K562 (cell line): ENCODE measurements around the gene BSCL2. TPM values are rescaled to one million over a fixed set of nuclear protein-coding genes. Genes with fewer than 3 reads are reported as not detected.

Experiments used
- ARID1B ChIP-seq: fragments of 450-650 bp; IDR thresholded peaks from 2 replicates; pipeline ENCODE4 v1.6.1; 2016; ENCODE audit warnings: antibody characterized with exemption, mild to moderate bottlenecking, inconsistent platforms
- ATF3 ChIP-seq, 2 experiments: fragments of 450-650 bp in 1 of 2; sonication (generic) in 1 of 2; formaldehyde crosslinking in 1 of 2; IDR thresholded peaks in 1 of 2; conservative IDR thresholded peaks in 1 of 2; 2 replicates each; pipeline versions ENCODE4 v1.6.1 to v1.8.1; 2016 to 2023; ENCODE audit warnings: mild to moderate bottlenecking in 2 of 2, moderate library complexity in 2 of 2, inconsistent platforms in 1 of 2, missing genetic modification reagents in 1 of 2
- C11orf30 ChIP-seq: fragments of 450-650 bp; IDR thresholded peaks from 2 replicates; pipeline ENCODE4 v1.6.1; 2016; ENCODE audit warnings: low read depth, mild to moderate bottlenecking
- CBFA2T3 ChIP-seq: fragments of 450-650 bp; IDR thresholded peaks from 2 replicates; pipeline ENCODE4 v1.6.1; 2017
- CTBP1 ChIP-seq: fragments of 450-650 bp; IDR thresholded peaks from 2 replicates; pipeline ENCODE4 v1.6.1; 2016; ENCODE audit warnings: borderline replicate concordance
- CTCF ChIP-seq, 3 experiments: IDR thresholded peaks in 2 of 3; conservative IDR thresholded peaks in 1 of 3; 2 replicates each; pipeline ENCODE4 v1.5.1; 2011 to 2012; ENCODE audit warnings: low read length in 3 of 3, mild to moderate bottlenecking in 3 of 3, control low read depth in 2 of 3, improper control_type of control experiment in 1 of 3, inconsistent platforms in 1 of 3, low read depth in 1 of 3, mixed read lengths in 1 of 3, moderate library complexity in 1 of 3; ENCODE audit not compliant: insufficient read depth in 2 of 3
- E2F5 ChIP-seq: sonication (generic); formaldehyde crosslinking; IDR thresholded peaks from 2 replicates; pipeline ENCODE4 v1.8.0; 2022; ENCODE audit warnings: mild to moderate bottlenecking, missing genetic modification reagents
- FOSL1 ChIP-seq: fragments of 200-800 bp; sonication (Bioruptor generic); conservative IDR thresholded peaks from 2 replicates; pipeline ENCODE4 v1.6.1; 2016; ENCODE audit warnings: missing genetic modification characterization, missing compliant biosample characterization
- KLF10 ChIP-seq: fragments of 250-450 bp; sonication (Bioruptor Pico); IDR thresholded peaks from 2 replicates; pipeline ENCODE4 v1.6.1; 2021; ENCODE audit warnings: matching md5 sums
- NR2C1 ChIP-seq, 2 experiments: fragments of 450-650 bp; IDR thresholded peaks; 2 replicates each; pipeline ENCODE4 v1.6.1; 2017; ENCODE audit warnings: mild to moderate bottlenecking in 2 of 2, antibody characterized with exemption in 1 of 2, inconsistent platforms in 1 of 2, missing compliant biosample characterization in 1 of 2, missing genetic modification characterization in 1 of 2
- PTRF ChIP-seq: fragments of 450-650 bp; IDR thresholded peaks from 2 replicates; pipeline ENCODE4 v1.6.1; 2016; ENCODE audit warnings: mild to moderate bottlenecking, missing genetic modification characterization, missing compliant biosample characterization
- RAD21 ChIP-seq, 2 experiments: fragments of 250-450 bp in 1 of 2; fragments of 450-650 bp in 1 of 2; sonication (Bioruptor Pico) in 1 of 2; formaldehyde crosslinking in 1 of 2; IDR thresholded peaks in 1 of 2; conservative IDR thresholded peaks in 1 of 2; 2 replicates each; pipeline versions ENCODE4 v1.4.0 to v1.8.0; 2020 to 2022; ENCODE audit warnings: mild to moderate bottlenecking in 2 of 2, moderate library complexity in 1 of 2
- TSC22D4 ChIP-seq: fragments of 450-650 bp; IDR thresholded peaks from 2 replicates; pipeline ENCODE4 v1.6.1; 2016; ENCODE audit warnings: missing genetic modification characterization, missing biosample characterization, control low read depth
- ZNF175 ChIP-seq: fragments of 200-800 bp; sonication (Bioruptor generic); IDR thresholded peaks from 2 replicates; pipeline ENCODE4 v1.6.1; 2016; ENCODE audit warnings: low read depth, mild to moderate bottlenecking, missing genetic modification characterization, missing compliant biosample characterization
- ZNF316 ChIP-seq: fragments of 450-650 bp; IDR thresholded peaks from 2 replicates; pipeline ENCODE4 v1.6.1; 2016
- ZNF592 ChIP-seq: fragments of 450-650 bp; IDR thresholded peaks from 2 replicates; pipeline ENCODE4 v1.6.1; 2017; ENCODE audit warnings: antibody characterized with exemption, mild to moderate bottlenecking
- ZNF780A ChIP-seq: fragments of 250-450 bp; sonication (Bioruptor Pico); IDR thresholded peaks from 2 replicates; pipeline ENCODE4 v1.5.0; 2021; ENCODE audit warnings: mild to moderate bottlenecking
- polyA plus RNA-seq, 8 experiments: library from polyadenylated mRNA; depleted of rRNA in 4 of 8; stranded (reverse) in 5 of 8; unstranded in 3 of 8; fragments of >200 nt; fragmentation: Nextera tagmentation in 2 of 8; fragmentation: Illumina TruSeq in 1 of 8; extraction: Ambion mirVana in 2 of 8; extraction: Trizol in 1 of 8; gene quantifications; 2 replicates each; pipeline versions ENCODE4 v1.2.1 to v1.2.3, GENCODE V29; 2011 to 2014; ENCODE audit warnings: inconsistent platforms in 1 of 8, missing spikeins in 1 of 8
- total RNA-seq, 7 experiments: library from RNA; depleted of rRNA in 6 of 7; stranded (reverse); fragments of >200 nt in 6 of 7; fragmentation: Illumina TruSeq in 2 of 7; extraction: Trizol in 2 of 7; gene quantifications; 2 replicates each; pipeline versions ENCODE4 v1.2.1 to v1.2.3, GENCODE V29; 2011 to 2021; ENCODE audit warnings: low replicate concordance in 1 of 7
- TF ChIP-seq, protein P1 (sequence below): fragments of 450-650 bp; IDR thresholded peaks from 2 replicates; pipeline ENCODE4 v1.6.1; 2016

The BSCL2 gene
- total and polyA plus RNA-seq, 9 of the 15 experiments (the other 6 are each of a cell fraction or from before 2014, with no cell fraction given): 18.9 to 51.7 (median 35.2) TPM

GRCh38 chr11:62713343-62713742, 6.1 kb upstream of the BSCL2 start (continued):
- no peak for TF ChIP-seq E2F5 (CRISPR knock-in tag)
- 0 out of 2 replicates have a peak, but pooled peaks have one; percentile 32 for TF ChIP-seq ZNF592
- peak; percentile 74 for TF ChIP-seq NR2C1 (IDR thresholded peaks at IDR 0.05)
- peak; percentile 82 for TF ChIP-seq NR2C1 (tag; IDR thresholded peaks at IDR 0.05)
- peak; percentile 23; the same call in 1 of the 2 replicates for TF ChIP-seq ATF3 (IDR thresholded peaks at IDR 0.05)
- TF ChIP-seq ATF3 (CRISPR knock-in tag; conservative IDR thresholded peaks at IDR 0.05): no peak
- peak; percentile 62 for TF ChIP-seq FOSL1 (tag)
- TF ChIP-seq KLF10 (CRISPR knock-in tag): no peak
- TF ChIP-seq ZNF316: 0 out of 2 replicates have a peak, but pooled peaks have one; percentile 23
- peak; percentile 62 for TF ChIP-seq C11orf30
- no peak for TF ChIP-seq ZNF780A (CRISPR knock-in tag)
- TF ChIP-seq, protein P1, sequence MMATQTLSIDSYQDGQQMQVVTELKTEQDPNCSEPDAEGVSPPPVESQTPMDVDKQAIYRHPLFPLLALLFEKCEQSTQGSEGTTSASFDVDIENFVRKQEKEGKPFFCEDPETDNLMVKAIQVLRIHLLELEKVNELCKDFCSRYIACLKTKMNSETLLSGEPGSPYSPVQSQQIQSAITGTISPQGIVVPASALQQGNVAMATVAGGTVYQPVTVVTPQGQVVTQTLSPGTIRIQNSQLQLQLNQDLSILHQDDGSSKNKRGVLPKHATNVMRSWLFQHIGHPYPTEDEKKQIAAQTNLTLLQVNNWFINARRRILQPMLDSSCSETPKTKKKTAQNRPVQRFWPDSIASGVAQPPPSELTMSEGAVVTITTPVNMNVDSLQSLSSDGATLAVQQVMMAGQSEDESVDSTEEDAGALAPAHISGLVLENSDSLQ: peak; percentile 14; the same call in 1 of the 2 replicates
- TF ChIP-seq CTCF (IDR thresholded peaks at IDR 0.05 in 2 of 3, conservative IDR thresholded peaks at IDR 0.05 in 1 of 3; ENCODE audit: insufficient read depth in 2 of 3, low read depth in 1 of 3, low read length in 3 of 3): 0 out of 6 replicates have a peak, but pooled peaks of 1 of the 3 experiments have one; percentile 6
- TF ChIP-seq ARID1B: peak; percentile 18; the same call in 1 of the 2 replicates
- no peak for TF ChIP-seq TSC22D4 (tag)
- TF ChIP-seq RAD21 (CRISPR knock-in tag; conservative IDR thresholded peaks at IDR 0.05 in 1 of 2, IDR thresholded peaks at IDR 0.05 in 1 of 2): peak in 1 of 2 experiments; percentile 9; a peak in 1 of 4 replicates
- peak; percentile 49 for TF ChIP-seq CBFA2T3
- peak; percentile 31; the same call in 1 of the 2 replicates for TF ChIP-seq CTBP1
- TF ChIP-seq PTRF (tag): no peak
- TF ChIP-seq ZNF175 (CRISPR knock-in tag): no peak
